CD14-positive monocyte (primary cell): Measurements from ENCODE around the gene PTPRD. TPM values are rescaled to one million over a fixed set of nuclear protein-coding genes. Genes with fewer than 3 reads are reported as not detected.

Experiments used
- DNase-seq, 3 donors: peaks; one replicate each; pipeline ENCODE4 v3.0.0-alpha.2; 2011 to 2022
- H2AFZ ChIP-seq: 2 replicates; pipeline ENCODE4 v1.6.0; 2012; ENCODE audit warnings: mild to moderate bottlenecking, low read depth, low read length, inconsistent platforms; ENCODE audit not compliant: insufficient read depth, poor library complexity, severe bottlenecking
- H3K27ac ChIP-seq, 2 donors: 1 replicate in 1 of 2; 2 replicates in 1 of 2; pipeline ENCODE4 v1.5.1; 2012 to 2013; ENCODE audit warnings: low read length in 2 of 2, control low read depth in 1 of 2, inconsistent platforms in 1 of 2, low read depth in 1 of 2, mild to moderate bottlenecking in 1 of 2
- H3K27me3 ChIP-seq, 2 donors: one replicate each; pipeline versions ENCODE4 v1.6.0 to v1.6.1; 2011 to 2013; ENCODE audit warnings: low read length in 2 of 2; ENCODE audit not compliant: control insufficient read depth in 2 of 2, insufficient read depth in 2 of 2
- H3K36me3 ChIP-seq, 2 donors: replicated peaks in 1 of 2; 1 replicate in 1 of 2; 2 replicates in 1 of 2; pipeline versions ENCODE4 v1.5.1 to v1.6.1; 2012 to 2013; ENCODE audit warnings: low read length in 2 of 2, control low read depth in 1 of 2, inconsistent platforms in 1 of 2, mild to moderate bottlenecking in 1 of 2; ENCODE audit not compliant: insufficient read depth in 2 of 2, control insufficient read depth in 1 of 2
- H3K4me1 ChIP-seq, 2 donors: 1 replicate in 1 of 2; 2 replicates in 1 of 2; pipeline versions ENCODE4 v1.5.1 to v1.6.1; 2012 to 2013; ENCODE audit warnings: low read length in 2 of 2, control low read depth in 1 of 2, inconsistent platforms in 1 of 2, mild to moderate bottlenecking in 1 of 2, moderate library complexity in 1 of 2; ENCODE audit not compliant: insufficient read depth in 2 of 2, control insufficient read depth in 1 of 2
- H3K4me2 ChIP-seq: replicated peaks from 2 replicates; pipeline ENCODE3; 2012; ENCODE audit warnings: low read length, moderate library complexity, mild to moderate bottlenecking; ENCODE audit not compliant: poor library complexity, severe bottlenecking; ENCODE audit errors: extremely low read depth
- H3K4me3 ChIP-seq, 3 experiments: fragments of 200-600 bp in 1 of 3; sonication (generic) in 1 of 3; replicated peaks in 1 of 3; 1 replicate in 2 of 3; 2 replicates in 1 of 3; pipeline ENCODE4 v1.5.1; 2011 to 2013; ENCODE audit warnings: low read length in 3 of 3, mild to moderate bottlenecking in 3 of 3, control low read depth in 2 of 3, low read depth in 2 of 3, inconsistent platforms in 1 of 3, moderate library complexity in 1 of 3
- H3K79me2 ChIP-seq: 2 replicates; pipeline ENCODE4 v1.6.0; 2012; ENCODE audit warnings: mild to moderate bottlenecking, control low read depth, inconsistent platforms, low read length, moderate library complexity; ENCODE audit not compliant: insufficient read depth
- H3K9ac ChIP-seq: 2 replicates; pipeline ENCODE4 v1.6.0; 2017; ENCODE audit warnings: low read length, mild to moderate bottlenecking; ENCODE audit not compliant: insufficient read depth, poor library complexity, severe bottlenecking
- H3K9me3 ChIP-seq, 2 donors: replicated peaks in 1 of 2; 1 replicate in 1 of 2; 2 replicates in 1 of 2; pipeline versions ENCODE4 v1.5.1 to v1.6.1; 2012 to 2013; ENCODE audit warnings: low read length in 2 of 2, control low read depth in 1 of 2; ENCODE audit not compliant: control insufficient read depth in 1 of 2, insufficient read depth in 1 of 2
- H4K20me1 ChIP-seq: 2 replicates; pipeline ENCODE4 v1.6.0; 2012; ENCODE audit warnings: mild to moderate bottlenecking, low read length, control low read depth, moderate library complexity; ENCODE audit not compliant: insufficient read depth
- H3K27ac Mint-ChIP-seq, 7 donors: one replicate each; pipeline ENCODE4 v1.8.0; 2020; ENCODE audit warnings: mild to moderate bottlenecking in 7 of 7, mixed read lengths in 7 of 7, moderate library complexity in 6 of 7, inconsistent platforms in 2 of 7
- H3K27me3 Mint-ChIP-seq, 3 donors: one replicate each; pipeline ENCODE4 v1.8.0; 2021 to 2022; ENCODE audit warnings: low read depth in 3 of 3, mild to moderate bottlenecking in 3 of 3, mixed read lengths in 3 of 3, moderate library complexity in 3 of 3, inconsistent platforms in 1 of 3
- H3K36me3 Mint-ChIP-seq, 2 donors: one replicate each; pipeline ENCODE4 v1.8.0; 2020; ENCODE audit warnings: mixed read lengths in 2 of 2, inconsistent platforms in 1 of 2, mild to moderate bottlenecking in 1 of 2
- H3K4me1 Mint-ChIP-seq: one replicate; pipeline ENCODE4 v1.8.0; 2020; ENCODE audit warnings: mild to moderate bottlenecking, mixed read lengths
- H3K4me3 Mint-ChIP-seq, 2 donors: one replicate each; pipeline ENCODE4 v1.8.0; 2020; ENCODE audit warnings: mild to moderate bottlenecking in 2 of 2, mixed read lengths in 2 of 2, moderate library complexity in 1 of 2
- H3K9me3 Mint-ChIP-seq, 7 donors: one replicate each; pipeline ENCODE4 v1.8.0; 2020 to 2022; ENCODE audit warnings: mixed read lengths in 7 of 7, mild to moderate bottlenecking in 6 of 7, moderate library complexity in 6 of 7, inconsistent platforms in 2 of 7
- CTCF ChIP-seq: fragments of 200-600 bp; IDR thresholded peaks from one replicate; pipeline ENCODE4 v1.8.0; 2022; ENCODE audit warnings: antibody characterized with exemption, mild to moderate bottlenecking
- WGBS: methylation state at CpG from one replicate; pipeline ENCODE4 v1.1.5; 2013; ENCODE audit warnings: missing lambda C conversion rate; ENCODE audit not compliant: insufficient coverage; 5-methylcytosine and 5-hydroxymethylcytosine counted together
- intact Hi-C, 2 donors: fragments of 100-400 bp; cut with micrococcal nuclease; formaldehyde crosslinking; loops; one replicate each; pipeline versions ENCODE4 v1.15.0 to v1.15.1; 2023
- polyA plus RNA-seq, 3 donors: library from polyadenylated mRNA; depleted of rRNA in 1 of 3; unstranded in 2 of 3; stranded (reverse) in 1 of 3; fragments of 300-500 nt in 2 of 3; fragments of >200 nt in 1 of 3; fragmentation: Illumina TruSeq in 2 of 3; gene quantifications; 1 replicate in 2 of 3; 2 replicates in 1 of 3; pipeline ENCODE4 v1.2.3, GENCODE V29; 2012 to 2021

Gene PTPRD
- polyA plus RNA-seq, 3 donors: not detected

- H3K27me3 Mint-ChIP-seq: peaks cover 42 to 58% (median 46%) of the 10 kb centered on the region in 3 donors
- no peaks in the 10 kb centered on the region for H3K79me2 ChIP-seq
- H3K4me3 ChIP-seq: no peak overlapping the region
- H3K4me3 Mint-ChIP-seq: no peak overlapping the region
- no peak overlapping the region for H3K27ac ChIP-seq
- no peak overlapping the region for H2AFZ ChIP-seq
- H3K36me3 Mint-ChIP-seq: peaks cover 0 to 4% of the 10 kb centered on the region in 2 donors
- peaks cover 0 to 15% of the 10 kb centered on the region in 2 donors for H3K9me3 ChIP-seq
- no peak overlapping the region for H3K4me2 ChIP-seq
- no peak overlapping the region for H3K27ac Mint-ChIP-seq
- intact Hi-C loops: no loop called here
- no peak overlapping the region for H3K9ac ChIP-seq
- no peaks in the 10 kb centered on the region for H4K20me1 ChIP-seq
- WGBS: 80% methylated on average over 1 of the region's 1 CpG
- no peaks in the 10 kb centered on the region for H3K36me3 ChIP-seq
- H3K4me1 Mint-ChIP-seq: peaks cover 16% of the 10 kb centered on the region
- DNase-seq: no peak
- H3K9me3 Mint-ChIP-seq: peaks cover 0 to 10% (median 2%) of the 10 kb centered on the region in 7 donors
- peaks cover 8 to 16% of the 10 kb centered on the region in 2 donors for H3K4me1 ChIP-seq
- peaks cover 34 to 53% of the 10 kb centered on the region in 2 donors for H3K27me3 ChIP-seq
- no peak for TF ChIP-seq CTCF
Observed at GRCh38 chr9:8855046-8855445, 1757.8 kb downstream of the PTPRD start.

GRCh38 chr9:8852301-8852864 is 1760.4 kb downstream of the PTPRD start:
- no peak overlapping the region for H3K4me3 ChIP-seq
- no peaks in the 10 kb centered on the region for H3K79me2 ChIP-seq
- Mint-ChIP-seq H3K36me3 (no peaks in the 10 kb centered on the region), H3K9me3 (no peaks in the 10 kb centered on the region), H3K4me3 (no peak overlapping the region), H3K27me3 (peaks cover 19 to 32% (median 21%) of the 10 kb centered on the region in 3 donors), H3K4me1 (peaks cover 9% of the 10 kb centered on the region), H3K27ac (peak overlapping the region in 1 of 7 donors; percentile 5)
- no peak overlapping the region for H2AFZ ChIP-seq
- H3K36me3 ChIP-seq: no peaks in the 10 kb centered on the region
- H3K9ac ChIP-seq: no peak overlapping the region
- peaks cover 5 to 6% of the 10 kb centered on the region in 2 donors for H3K4me1 ChIP-seq
- H3K9me3 ChIP-seq: peaks cover 0 to 5% of the 10 kb centered on the region in 2 donors
- WGBS: 50% methylated on average over 1 of the region's 4 CpGs
- H3K27me3 ChIP-seq: peaks cover 16 to 29% of the 10 kb centered on the region in 2 donors
- no peaks in the 10 kb centered on the region for H4K20me1 ChIP-seq
- no peak overlapping the region for H3K4me2 ChIP-seq
- H3K27ac ChIP-seq: no peak overlapping the region
- intact Hi-C loops: no loop called here
- TF ChIP-seq CTCF: no peak
- no peak for DNase-seq
